Common myeloid progenitor, CD34-positive (primary cell): ENCODE data around the gene FBXW7.

ENCODE experiments used
- CTCF ChIA-PET: fragments of 350-600 bp; sonication (Branson Sonifier 250); formaldehyde crosslinking; loops from one replicate; lab custom pipeline; 2021; ENCODE audit warnings: antibody characterized with exemption; lab: Charles Lee
- POLR2A ChIA-PET: fragments of 350-600 bp; sonication (Branson Sonifier 250); formaldehyde crosslinking; loops from one replicate; lab custom pipeline; 2021; ENCODE audit warnings: antibody characterized with exemption; lab: Charles Lee
- DNase-seq, 3 donors: peaks; one replicate each; pipeline versions ENCODE4 v3.0.0 to v3.0.0-alpha.2; 2013
- H3K27ac ChIP-seq, 2 experiments: 1 replicate in 1 of 2; 2 replicates in 1 of 2; pipeline ENCODE4 v1.7.0; 2013; ENCODE audit warnings: inconsistent platforms in 2 of 2, low read length in 2 of 2, mild to moderate bottlenecking in 2 of 2, low read depth in 1 of 2, moderate library complexity in 1 of 2; ENCODE audit not compliant: severe bottlenecking in 2 of 2, insufficient read depth in 1 of 2, poor library complexity in 1 of 2
- H3K27me3 ChIP-seq, 5 experiments: replicated peaks in 2 of 5; 1 replicate in 3 of 5; 2 replicates in 2 of 5; pipeline versions ENCODE4 v1.6.1 to v1.7.0; 2013; ENCODE audit warnings: low read length in 4 of 5, mild to moderate bottlenecking in 2 of 5, moderate library complexity in 2 of 5, inconsistent platforms in 1 of 5; ENCODE audit not compliant: insufficient read depth in 5 of 5, control insufficient read depth in 4 of 5
- H3K36me3 ChIP-seq, 4 experiments: 1 replicate in 2 of 4; 2 replicates in 2 of 4; pipeline versions ENCODE4 v1.6.1 to v1.7.0; 2013; ENCODE audit warnings: low read length in 3 of 4, control low read depth in 1 of 4, mild to moderate bottlenecking in 1 of 4; ENCODE audit not compliant: control insufficient read depth in 4 of 4, insufficient read depth in 4 of 4
- H3K4me1 ChIP-seq, 4 experiments: 1 replicate in 3 of 4; 2 replicates in 1 of 4; pipeline versions ENCODE4 v1.6.1 to v1.7.1; 2013; ENCODE audit warnings: low read length in 3 of 4, mild to moderate bottlenecking in 3 of 4, control low read depth in 1 of 4, inconsistent platforms in 1 of 4, moderate library complexity in 1 of 4; ENCODE audit not compliant: control insufficient read depth in 4 of 4, insufficient read depth in 4 of 4; ENCODE audit errors: control extremely low read depth in 1 of 4
- H3K4me3 ChIP-seq, 7 experiments: 1 replicate in 4 of 7; 2 replicates in 3 of 7; pipeline versions ENCODE4 v1.5.1 to v1.7.0; 2013; ENCODE audit warnings: mild to moderate bottlenecking in 7 of 7, low read length in 6 of 7, moderate library complexity in 6 of 7, inconsistent platforms in 2 of 7, low read depth in 2 of 7, control low read depth in 1 of 7; ENCODE audit not compliant: insufficient read depth in 4 of 7, control insufficient read depth in 1 of 7; ENCODE audit errors: extremely low read depth in 1 of 7
- H3K9me3 ChIP-seq, 5 experiments: 1 replicate in 4 of 5; 2 replicates in 1 of 5; pipeline versions ENCODE4 v1.6.1 to v1.7.1; 2013; ENCODE audit warnings: low read length in 4 of 5, mild to moderate bottlenecking in 2 of 5, inconsistent platforms in 1 of 5, low read depth in 1 of 5, moderate library complexity in 1 of 5; ENCODE audit not compliant: control insufficient read depth in 4 of 5, insufficient read depth in 2 of 5; ENCODE audit errors: control extremely low read depth in 1 of 5
- WGBS: methylation state at CpG from one replicate; pipeline ENCODE4 v1.1.5; 2013; ENCODE audit not compliant: insufficient coverage; 5-methylcytosine and 5-hydroxymethylcytosine counted together

Gene FBXW7

DNA sequence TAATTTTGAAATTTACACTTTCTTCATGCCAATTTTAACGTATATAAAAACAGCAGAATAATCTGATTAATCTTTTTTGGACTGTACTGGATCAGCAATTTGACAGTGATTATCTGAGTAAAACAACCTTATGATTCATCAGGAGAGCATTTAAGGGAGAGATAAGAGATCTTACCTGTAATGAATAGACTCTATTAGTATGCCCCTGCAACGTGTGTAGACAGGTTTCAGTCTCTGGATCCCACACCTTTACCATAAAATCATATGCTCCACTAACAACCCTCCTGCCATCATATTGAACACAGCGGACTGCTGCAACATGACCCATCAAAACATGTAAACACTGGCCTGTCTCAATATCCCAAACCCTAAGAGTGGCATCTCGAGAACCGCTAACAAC lies 210.1 kb downstream of the FBXW7 start:
- DNase-seq, result no peak
- Histone ChIP-seq H3K4me1 (no peaks in the 10 kb centered on the region), H3K27me3 (no peaks in the 10 kb centered on the region), H3K9me3 (no peaks in the 10 kb centered on the region), H3K36me3 (peaks cover 17 to 43% (median 33%) of the 10 kb centered on the region in 4 experiments), H3K27ac (no peak overlapping the region), H3K4me3 (no peak overlapping the region)
- WGBS, result 100% methylated on average over 1 of the region's 5 CpGs
- POLR2A ChIA-PET, result interaction anchor here (0.6 kb wide), 1 partner anchor 893 kb away, joined by 4 read pairs; no protein-coding TSS in a partner anchor
- CTCF ChIA-PET, result no interaction called here

- no peaks in the 10 kb centered on the region for H3K9me3 ChIP-seq
- no peaks in the 10 kb centered on the region for H3K27me3 ChIP-seq
- no peak overlapping the region for H3K27ac ChIP-seq
- no CpG with 5 or more reads among the region's 1 CpG for WGBS
- no peaks in the 10 kb centered on the region for H3K4me1 ChIP-seq
- CTCF ChIA-PET, result no interaction called here
- POLR2A ChIA-PET, result no interaction called here
- no peak overlapping the region for H3K4me3 ChIP-seq
- DNase-seq, result no peak
- peaks cover 10 to 35% (median 28%) of the 10 kb centered on the region in 4 experiments for H3K36me3 ChIP-seq
Measured at GRCh38 chr4:152323221-152323620, 212.7 kb downstream of the FBXW7 start.

DNA sequence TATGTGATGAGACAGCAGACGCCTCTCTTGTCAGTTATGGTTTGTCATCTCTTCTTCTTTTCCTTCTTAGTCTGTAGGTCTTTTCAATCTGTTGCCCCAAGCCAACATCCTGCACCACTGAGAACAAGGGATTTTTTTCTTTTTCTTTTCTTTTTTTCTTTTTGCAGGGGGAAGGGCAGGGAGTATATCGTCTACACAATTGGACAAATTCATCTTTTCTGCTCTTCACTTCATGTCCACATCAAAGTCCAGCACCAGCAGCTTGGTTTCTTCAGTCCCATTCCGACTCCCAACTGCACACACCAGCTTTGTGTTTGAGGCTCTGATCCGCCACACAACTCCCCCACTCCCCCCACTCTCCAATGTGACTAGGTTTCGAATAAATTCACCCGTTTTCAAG lies 213.2 kb downstream of the FBXW7 start:
- no peak for DNase-seq
- H3K9me3 ChIP-seq, result no peaks in the 10 kb centered on the region
- H3K27me3 ChIP-seq, result no peaks in the 10 kb centered on the region
- no peak overlapping the region for H3K4me3 ChIP-seq
- H3K4me1 ChIP-seq, result no peaks in the 10 kb centered on the region
- H3K36me3 ChIP-seq, result peaks cover 10 to 30% (median 24%) of the 10 kb centered on the region in 4 experiments
- CTCF ChIA-PET, result no interaction called here
- POLR2A ChIA-PET, result no interaction called here
- no peak overlapping the region for H3K27ac ChIP-seq
- 97% methylated on average over 4 of the region's 6 CpGs for WGBS

GRCh38 chr4:152321923-152322322 lies 214.0 kb downstream of the FBXW7 start:
- CTCF ChIA-PET, result no interaction called here
- no peaks in the 10 kb centered on the region for H3K4me1 ChIP-seq
- H3K4me3 ChIP-seq, result no peak overlapping the region
- H3K27ac ChIP-seq, result no peak overlapping the region
- WGBS, result no CpG with 5 or more reads among the region's 1 CpG
- peaks cover 10 to 25% (median 18%) of the 10 kb centered on the region in 4 experiments for H3K36me3 ChIP-seq
- no peaks in the 10 kb centered on the region for H3K27me3 ChIP-seq
- POLR2A ChIA-PET, result no interaction called here
- peak in 1 of 3 donors; percentile 2 for DNase-seq
- no peaks in the 10 kb centered on the region for H3K9me3 ChIP-seq

- Histone ChIP-seq H3K9me3 (no peaks in the 10 kb centered on the region), H3K36me3 (peaks cover 10 to 25% (median 18%) of the 10 kb centered on the region in 4 experiments), H3K27me3 (no peaks in the 10 kb centered on the region), H3K27ac (no peak overlapping the region), H3K4me3 (no peak overlapping the region), H3K4me1 (no peaks in the 10 kb centered on the region)
- no peak for DNase-seq
- POLR2A ChIA-PET, result no interaction called here
- no CpG with 5 or more reads among the region's 4 CpGs for WGBS
- CTCF ChIA-PET, result no interaction called here
Measured at GRCh38 chr4:152321398-152321797, 214.5 kb downstream of the FBXW7 start.

GRCh38 chr4:152316969-152317368 lies 218.9 kb downstream of the FBXW7 start:
- WGBS, result 100% methylated on average over 3 of the region's 3 CpGs
- Histone ChIP-seq H3K27ac (no peak overlapping the region), H3K27me3 (peaks cover 0 to 1% (median 0%) of the 10 kb centered on the region in 5 experiments), H3K4me3 (no peak overlapping the region), H3K36me3 (peaks cover 0 to 2% (median under 1%) of the 10 kb centered on the region in 4 experiments), H3K4me1 (no peaks in the 10 kb centered on the region), H3K9me3 (no peaks in the 10 kb centered on the region)
- ChIA-PET POLR2A (no interaction called here), CTCF (no interaction called here)
- no peak for DNase-seq

GRCh38 chr4:152310257-152310656 lies 225.6 kb downstream of the FBXW7 start:
- 67% methylated on average over 2 of the region's 2 CpGs for WGBS
- Histone ChIP-seq H3K4me1 (peaks cover 0 to 3% (median 0%) of the 10 kb centered on the region in 4 experiments), H3K4me3 (no peak overlapping the region), H3K27ac (no peak overlapping the region), H3K27me3 (peaks cover 0 to 6% (median 0%) of the 10 kb centered on the region in 5 experiments), H3K9me3 (no peaks in the 10 kb centered on the region), H3K36me3 (no peaks in the 10 kb centered on the region)
- no peak for DNase-seq
- ChIA-PET POLR2A (no interaction called here), CTCF (no interaction called here)
